WERI-Rb-1 (cell line): ENCODE results near the gene TUBB4B.
"Not testable (repeated sequence)": the region's sequence is repeated elsewhere in the genome, so short reads cannot be mapped to it uniquely, and the experiment has no call there.

ENCODE experiments used
- DNase-seq: peaks from one replicate; pipeline ENCODE4 v3.0.0-alpha.2; 2020
- H3K27ac ChIP-seq: fragments of 250-450 bp; sonication (Bioruptor Pico); 2 replicates; pipeline ENCODE4 v1.5.1; 2020; ENCODE audit warnings: mild to moderate bottlenecking, moderate library complexity
- H3K27me3 ChIP-seq: fragments of 250-450 bp; sonication (Bioruptor Pico); 2 replicates; pipeline ENCODE4 v1.5.1; 2021; ENCODE audit warnings: mild to moderate bottlenecking, low read depth, moderate library complexity; ENCODE audit not compliant: insufficient read depth, severe bottlenecking
- H3K36me3 ChIP-seq: fragments of 250-450 bp; sonication (Bioruptor Pico); 2 replicates; pipeline ENCODE4 v1.5.1; 2020; ENCODE audit warnings: mild to moderate bottlenecking, moderate library complexity
- H3K4me3 ChIP-seq: 2 replicates; pipeline ENCODE4 v1.5.1; 2011; ENCODE audit warnings: low read depth, mild to moderate bottlenecking, control low read depth, low read length
- H3K9me3 ChIP-seq: fragments of 250-450 bp; sonication (Bioruptor Pico); 2 replicates; pipeline ENCODE4 v1.5.1; 2021; ENCODE audit warnings: mild to moderate bottlenecking, moderate library complexity; ENCODE audit not compliant: severe bottlenecking
- CTCF ChIP-seq: IDR thresholded peaks from 2 replicates; pipeline ENCODE4 v1.5.1; 2011; ENCODE audit warnings: low read depth, mild to moderate bottlenecking, control low read depth, inconsistent platforms, low read length

Gene TUBB4B

GRCh38 chr9:137256362-137256761 lies 15.3 kb downstream of the TUBB4B start:
- H3K36me3 ChIP-seq = peaks cover 3% of the 10 kb centered on the region; the same call in 1 of the 2 replicates
- no peak overlapping the region for H3K27ac ChIP-seq
- no peaks in the 10 kb centered on the region for H3K27me3 ChIP-seq
- DNase-seq = no peak
- no peaks in the 10 kb centered on the region for H3K9me3 ChIP-seq
- TF ChIP-seq CTCF = no peak
- no peak overlapping the region for H3K4me3 ChIP-seq

GRCh38 chr9:137256856-137257255 lies 15.8 kb downstream of the TUBB4B start:
- no peak overlapping the region for H3K27ac ChIP-seq
- H3K4me3 ChIP-seq = no peak overlapping the region

GRCh38 chr9:137262173-137262908 lies 21.3 kb downstream of the TUBB4B start:
- not testable (repeated sequence) for DNase-seq, H3K36me3 ChIP-seq, H3K27me3 ChIP-seq, H3K4me3 ChIP-seq, H3K27ac ChIP-seq, H3K9me3 ChIP-seq

More at GRCh38 chr9:137256856-137257255, 15.8 kb downstream of the TUBB4B start:
- Histone ChIP-seq H3K9me3 (no peaks in the 10 kb centered on the region), H3K27me3 (no peaks in the 10 kb centered on the region), H3K36me3 (peaks cover 3% of the 10 kb centered on the region; the same call in 1 of the 2 replicates)
- TF ChIP-seq CTCF = no peak
- DNase-seq = no peak

- TF ChIP-seq CTCF = no peak
- H3K36me3 ChIP-seq = no peaks in the 10 kb centered on the region
- no peaks in the 10 kb centered on the region for H3K27me3 ChIP-seq
Measured at GRCh38 chr9:137262909-137263285, 21.8 kb downstream of the TUBB4B start.

GRCh38 chr9:137263506-137263905 lies 22.4 kb downstream of the TUBB4B start:
- Histone ChIP-seq H3K27ac (no peak overlapping the region), H3K36me3 (peaks cover under 1% of the 10 kb centered on the region; the same call in 1 of the 2 replicates), H3K4me3 (no peak overlapping the region), H3K9me3 (no peaks in the 10 kb centered on the region), H3K27me3 (no peaks in the 10 kb centered on the region)
- TF ChIP-seq CTCF = no peak
- DNase-seq = no peak

More at GRCh38 chr9:137262909-137263285, 21.8 kb downstream of the TUBB4B start:
- no peak overlapping the region for H3K27ac ChIP-seq
- no peak for DNase-seq
- no peak overlapping the region for H3K4me3 ChIP-seq
- no peaks in the 10 kb centered on the region for H3K9me3 ChIP-seq

GRCh38 chr9:137264067-137264466 lies 23.0 kb downstream of the TUBB4B start:
- no peak for DNase-seq
- TF ChIP-seq CTCF = no peak
- Histone ChIP-seq H3K27me3 (no peaks in the 10 kb centered on the region), H3K36me3 (peaks cover 4% of the 10 kb centered on the region; the same call in 1 of the 2 replicates), H3K27ac (no peak overlapping the region), H3K4me3 (no peak overlapping the region), H3K9me3 (no peaks in the 10 kb centered on the region)
